K562 (cell line): Measurements from ENCODE around the gene TRIM69. TPM values are rescaled to one million over a fixed set of nuclear protein-coding genes. Genes with fewer than 3 reads are reported as not detected.

ENCODE experiments used
- ATF7 ChIP-seq: fragments of 450-650 bp; IDR thresholded peaks from 2 replicates; pipeline ENCODE4 v1.7.1; 2014; ENCODE audit warnings: mild to moderate bottlenecking, moderate library complexity
- CREM ChIP-seq: IDR thresholded peaks from 2 replicates; pipeline ENCODE4 v1.6.1; 2014; ENCODE audit warnings: antibody characterized with exemption, low read depth
- CXXC5 ChIP-seq: fragments of 250-450 bp; sonication (Bioruptor Pico); IDR thresholded peaks from 2 replicates; pipeline ENCODE4 v1.8.0; 2022; ENCODE audit warnings: inconsistent platforms, mild to moderate bottlenecking, moderate library complexity
- FOXP1 ChIP-seq: sonication (generic); formaldehyde crosslinking; IDR thresholded peaks from 2 replicates; pipeline ENCODE4 v1.8.0; 2022; ENCODE audit warnings: mild to moderate bottlenecking, missing genetic modification reagents
- LCOR ChIP-seq: sonication (generic); formaldehyde crosslinking; IDR thresholded peaks from 2 replicates; pipeline ENCODE4 v1.8.0; 2022; ENCODE audit warnings: mild to moderate bottlenecking, missing genetic modification reagents
- NCOA2 ChIP-seq, 2 experiments: fragments of 450-650 bp; IDR thresholded peaks; 2 replicates each; pipeline ENCODE4 v1.6.1; 2018; ENCODE audit warnings: mild to moderate bottlenecking in 2 of 2, moderate library complexity in 1 of 2; ENCODE audit not compliant: partially characterized antibody in 2 of 2
- NCOR1 ChIP-seq: fragments of 450-650 bp; IDR thresholded peaks from 2 replicates; pipeline ENCODE4 v1.6.1; 2016; ENCODE audit warnings: mild to moderate bottlenecking, moderate library complexity
- PHF8 ChIP-seq: fragments of 200-600 bp; sonication (generic); IDR thresholded peaks from 2 replicates; pipeline ENCODE4 v1.6.1; 2012; ENCODE audit warnings: mixed run types, mild to moderate bottlenecking, inconsistent platforms, low read length, moderate library complexity, borderline replicate concordance
- SPI1 ChIP-seq: IDR thresholded peaks from 2 replicates; pipeline ENCODE4 v1.6.1; 2011; ENCODE audit warnings: low read depth, low read length, control low read depth, borderline replicate concordance
- TRIM28 ChIP-seq: fragments of 450-650 bp; IDR thresholded peaks from 2 replicates; pipeline ENCODE4 v1.6.1; 2017
- ZNF431 ChIP-seq: sonication (generic); formaldehyde crosslinking; IDR thresholded peaks from 2 replicates; pipeline ENCODE4 v1.8.0; 2022; ENCODE audit warnings: mild to moderate bottlenecking, missing genetic modification reagents
- ZNF655 ChIP-seq: fragments of 250-450 bp; sonication (Bioruptor Pico); IDR thresholded peaks from 2 replicates; pipeline ENCODE4 v1.5.0; 2021
- polyA plus RNA-seq, 8 experiments: library from polyadenylated mRNA; depleted of rRNA in 4 of 8; stranded (reverse) in 5 of 8; unstranded in 3 of 8; fragments of >200 nt; fragmentation: Nextera tagmentation in 2 of 8; fragmentation: Illumina TruSeq in 1 of 8; extraction: Ambion mirVana in 2 of 8; extraction: Trizol in 1 of 8; gene quantifications; 2 replicates each; pipeline versions ENCODE4 v1.2.1 to v1.2.3, GENCODE V29; 2011 to 2014; ENCODE audit warnings: inconsistent platforms in 1 of 8, missing spikeins in 1 of 8
- total RNA-seq, 7 experiments: library from RNA; depleted of rRNA in 6 of 7; stranded (reverse); fragments of >200 nt in 6 of 7; fragmentation: Illumina TruSeq in 2 of 7; extraction: Trizol in 2 of 7; gene quantifications; 2 replicates each; pipeline versions ENCODE4 v1.2.1 to v1.2.3, GENCODE V29; 2011 to 2021; ENCODE audit warnings: low replicate concordance in 1 of 7
- TF ChIP-seq, protein P1 (sequence below): IDR thresholded peaks from 2 replicates; pipeline ENCODE4 v1.6.1; 2011; ENCODE audit not compliant: insufficient read length; ENCODE audit errors: extremely low read depth
- TF ChIP-seq, protein P2 (sequence below), 2 experiments: fragments of 450-650 bp; IDR thresholded peaks; 2 replicates each; pipeline ENCODE4 v1.6.1; 2016; ENCODE audit warnings: mild to moderate bottlenecking in 2 of 2, borderline replicate concordance in 1 of 2, low read depth in 1 of 2, moderate library complexity in 1 of 2
- TF ChIP-seq, protein P3 (sequence below): sonication (generic); formaldehyde crosslinking; IDR thresholded peaks from 2 replicates; pipeline ENCODE4 v1.9.0; 2022; ENCODE audit warnings: mild to moderate bottlenecking, missing genetic modification reagents
- TF ChIP-seq, protein P4 (sequence below): fragments of 450-650 bp; formaldehyde crosslinking; IDR thresholded peaks from 2 replicates; pipeline ENCODE4 v1.4.0; 2020; ENCODE audit warnings: mild to moderate bottlenecking, moderate library complexity

The TRIM69 gene
- total and polyA plus RNA-seq, 9 of the 15 experiments (the other 6 are each of a cell fraction or from before 2014, with no cell fraction given) = 1.0 to 4.3 (median 2.3) TPM

DNA sequence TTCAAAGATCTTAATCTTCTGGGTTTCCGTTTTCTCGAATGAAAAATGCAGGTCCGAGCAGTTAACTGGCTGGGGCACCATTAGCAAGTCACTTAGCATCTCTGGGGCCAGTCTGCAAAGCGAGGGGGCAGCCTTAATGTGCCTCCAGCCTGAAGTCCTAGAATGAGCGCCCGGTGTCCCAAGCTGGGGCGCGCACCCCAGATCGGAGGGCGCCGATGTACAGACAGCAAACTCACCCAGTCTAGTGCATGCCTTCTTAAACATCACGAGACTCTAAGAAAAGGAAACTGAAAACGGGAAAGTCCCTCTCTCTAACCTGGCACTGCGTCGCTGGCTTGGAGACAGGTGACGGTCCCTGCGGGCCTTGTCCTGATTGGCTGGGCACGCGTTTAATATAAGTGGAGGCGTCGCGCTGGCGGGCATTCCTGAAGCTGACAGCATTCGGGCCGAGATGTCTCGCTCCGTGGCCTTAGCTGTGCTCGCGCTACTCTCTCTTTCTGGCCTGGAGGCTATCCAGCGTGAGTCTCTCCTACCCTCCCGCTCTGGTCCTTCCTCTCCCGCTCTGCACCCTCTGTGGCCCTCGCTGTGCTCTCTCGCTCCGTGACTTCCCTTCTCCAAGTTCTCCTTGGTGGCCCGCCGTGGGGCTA, 25.1 kb upstream of the TRIM69 start, which contains the start of the genes B2M and PATL2 (continued):
- TF ChIP-seq ZNF655 (CRISPR knock-in tag) (no peak), CXXC5 (CRISPR knock-in tag) (peak; percentile 70), SPI1 (peak; percentile 19; the same call in 1 of the 2 replicates), ZNF431 (CRISPR knock-in tag) (no peak; the same call in 1 of the 2 replicates), TRIM28 (no peak), PHF8 (peak; percentile 87; the same call in 1 of the 2 replicates), NCOA2 (IDR thresholded peaks at IDR 0.05; ENCODE audit: partially characterized antibody in 2 of 2) (no peak), FOXP1 (CRISPR knock-in tag) (no peak), NCOR1 (no peak), LCOR (CRISPR knock-in tag) (0 out of 2 replicates have a peak, but pooled peaks have one; percentile 62), CREM (peak; percentile 99), ATF7 (peak; percentile 44)
- TF ChIP-seq, protein P1, sequence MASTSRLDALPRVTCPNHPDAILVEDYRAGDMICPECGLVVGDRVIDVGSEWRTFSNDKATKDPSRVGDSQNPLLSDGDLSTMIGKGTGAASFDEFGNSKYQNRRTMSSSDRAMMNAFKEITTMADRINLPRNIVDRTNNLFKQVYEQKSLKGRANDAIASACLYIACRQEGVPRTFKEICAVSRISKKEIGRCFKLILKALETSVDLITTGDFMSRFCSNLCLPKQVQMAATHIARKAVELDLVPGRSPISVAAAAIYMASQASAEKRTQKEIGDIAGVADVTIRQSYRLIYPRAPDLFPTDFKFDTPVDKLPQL = peak; percentile 87
- TF ChIP-seq, protein P2, sequence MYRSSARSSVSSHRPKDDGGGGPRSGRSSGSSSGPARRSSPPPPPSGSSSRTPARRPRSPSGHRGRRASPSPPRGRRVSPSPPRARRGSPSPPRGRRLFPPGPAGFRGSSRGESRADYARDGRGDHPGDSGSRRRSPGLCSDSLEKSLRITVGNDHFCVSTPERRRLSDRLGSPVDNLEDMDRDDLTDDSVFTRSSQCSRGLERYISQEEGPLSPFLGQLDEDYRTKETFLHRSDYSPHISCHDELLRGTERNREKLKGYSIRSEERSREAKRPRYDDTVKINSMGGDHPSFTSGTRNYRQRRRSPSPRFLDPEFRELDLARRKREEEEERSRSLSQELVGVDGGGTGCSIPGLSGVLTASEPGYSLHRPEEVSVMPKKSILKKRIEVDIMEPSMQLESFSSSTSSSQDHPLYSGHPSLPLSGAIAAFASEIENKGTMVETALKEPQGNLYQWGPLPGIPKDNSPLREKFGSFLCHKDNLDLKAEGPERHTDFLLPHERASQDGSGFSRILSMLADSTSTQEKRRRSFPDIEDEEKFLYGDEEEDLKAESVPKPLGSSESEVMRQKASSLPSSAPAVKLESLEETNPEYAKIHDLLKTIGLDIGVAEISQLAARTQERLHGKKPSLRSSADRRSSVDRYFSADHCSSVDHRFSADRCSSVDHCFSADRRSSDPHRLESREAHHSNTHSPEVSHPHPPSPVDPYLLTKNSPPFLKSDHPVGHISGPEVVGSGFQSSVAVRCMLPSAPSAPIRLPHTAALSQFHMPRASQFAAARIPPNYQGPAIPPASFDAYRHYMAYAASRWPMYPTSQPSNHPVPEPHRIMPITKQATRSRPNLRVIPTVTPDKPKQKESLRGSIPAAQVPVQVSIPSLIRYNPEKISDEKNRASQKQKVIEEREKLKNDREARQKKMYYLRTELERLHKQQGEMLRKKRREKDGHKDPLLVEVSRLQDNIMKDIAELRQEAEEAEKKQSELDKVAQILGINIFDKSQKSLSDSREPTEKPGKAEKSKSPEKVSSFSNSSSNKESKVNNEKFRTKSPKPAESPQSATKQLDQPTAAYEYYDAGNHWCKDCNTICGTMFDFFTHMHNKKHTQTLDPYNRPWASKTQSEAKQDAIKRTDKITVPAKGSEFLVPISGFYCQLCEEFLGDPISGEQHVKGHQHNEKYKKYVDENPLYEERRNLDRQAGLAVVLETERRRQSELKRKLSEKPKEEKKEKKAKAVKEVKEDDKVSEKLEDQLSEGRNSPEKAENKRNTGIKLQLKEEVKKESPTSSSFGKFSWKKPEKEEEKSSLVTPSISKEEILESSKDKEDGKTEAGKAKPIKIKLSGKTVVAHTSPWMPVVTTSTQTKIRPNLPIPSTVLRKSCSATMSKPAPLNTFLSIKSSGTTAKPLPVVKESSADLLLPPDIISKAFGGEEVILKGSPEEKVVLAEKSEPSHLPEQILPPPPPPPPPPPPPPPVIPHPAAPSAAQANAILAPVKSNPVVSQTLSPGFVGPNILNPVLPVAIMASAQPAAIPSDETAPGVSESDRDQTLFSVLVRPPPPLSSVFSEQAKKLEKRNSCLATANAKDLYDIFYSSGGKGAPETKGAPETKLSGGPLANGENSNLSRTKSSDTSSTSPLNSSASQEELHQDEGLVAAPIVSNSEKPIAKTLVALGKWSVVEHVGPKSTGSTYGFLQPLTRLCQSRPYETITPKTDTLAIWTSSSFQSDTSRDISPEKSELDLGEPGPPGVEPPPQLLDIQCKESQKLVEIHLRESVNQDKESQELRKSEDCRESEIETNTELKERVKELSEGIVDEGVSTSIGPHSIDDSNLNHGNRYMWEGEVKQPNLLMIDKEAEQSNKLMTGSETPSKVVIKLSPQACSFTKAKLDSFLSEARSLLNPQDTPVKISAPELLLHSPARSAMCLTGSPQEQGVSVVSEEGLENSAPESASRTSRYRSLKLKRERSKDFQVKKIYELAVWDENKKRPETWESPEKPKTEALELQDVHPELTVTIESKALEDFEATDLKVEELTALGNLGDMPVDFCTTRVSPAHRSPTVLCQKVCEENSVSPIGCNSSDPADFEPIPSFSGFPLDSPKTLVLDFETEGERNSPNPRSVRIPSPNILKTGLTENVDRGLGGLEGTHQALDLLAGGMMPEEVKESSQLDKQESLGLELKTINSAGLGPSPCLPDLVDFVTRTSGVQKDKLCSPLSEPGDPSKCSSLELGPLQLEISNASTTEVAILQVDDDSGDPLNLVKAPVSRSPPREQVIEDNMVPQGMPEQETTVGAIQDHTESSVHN (IDR thresholded peaks at IDR 0.05; ENCODE audit: borderline replicate concordance in 1 of 2, low read depth in 1 of 2) = peak in 1 of 2 experiments; percentile 86; a peak in 2 of 4 replicates
- TF ChIP-seq, protein P3, sequence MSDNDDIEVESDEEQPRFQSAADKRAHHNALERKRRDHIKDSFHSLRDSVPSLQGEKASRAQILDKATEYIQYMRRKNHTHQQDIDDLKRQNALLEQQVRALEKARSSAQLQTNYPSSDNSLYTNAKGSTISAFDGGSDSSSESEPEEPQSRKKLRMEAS (CRISPR knock-in tag) = peak; percentile 55; the same call in 1 of the 2 replicates
- TF ChIP-seq, protein P4, sequence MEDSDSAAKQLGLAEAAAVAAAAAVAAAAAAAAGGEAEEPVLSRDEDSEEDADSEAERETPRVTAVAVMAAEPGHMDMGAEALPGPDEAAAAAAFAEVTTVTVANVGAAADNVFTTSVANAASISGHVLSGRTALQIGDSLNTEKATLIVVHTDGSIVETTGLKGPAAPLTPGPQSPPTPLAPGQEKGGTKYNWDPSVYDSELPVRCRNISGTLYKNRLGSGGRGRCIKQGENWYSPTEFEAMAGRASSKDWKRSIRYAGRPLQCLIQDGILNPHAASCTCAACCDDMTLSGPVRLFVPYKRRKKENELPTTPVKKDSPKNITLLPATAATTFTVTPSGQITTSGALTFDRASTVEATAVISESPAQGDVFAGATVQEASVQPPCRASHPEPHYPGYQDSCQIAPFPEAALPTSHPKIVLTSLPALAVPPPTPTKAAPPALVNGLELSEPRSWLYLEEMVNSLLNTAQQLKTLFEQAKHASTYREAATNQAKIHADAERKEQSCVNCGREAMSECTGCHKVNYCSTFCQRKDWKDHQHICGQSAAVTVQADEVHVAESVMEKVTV (CRISPR knock-in tag) = peak; percentile 38
